ENCODE results near the gene TEX52.

TEX52 gene

GRCh38 chr12:2856051-2856450 is 788 bp downstream of the TEX52 start:
- TF ChIP-seq POLR2A (IDR thresholded peaks at IDR 0.05; ENCODE audit: low read length) (no peak), GATA1 (IDR thresholded peaks at IDR 0.05; ENCODE audit: low read depth, low read length) (no peak)
- DNase-seq: peak in 1 of 2 experiments; percentile 24

GRCh38 chr12:2855546-2855945 is 1.3 kb downstream of the TEX52 start:
- DNase-seq: no peak
- TF ChIP-seq POLR2A (IDR thresholded peaks at IDR 0.05; ENCODE audit: low read length) (no peak), GATA1 (IDR thresholded peaks at IDR 0.05; ENCODE audit: low read depth, low read length) (no peak)

DNA sequence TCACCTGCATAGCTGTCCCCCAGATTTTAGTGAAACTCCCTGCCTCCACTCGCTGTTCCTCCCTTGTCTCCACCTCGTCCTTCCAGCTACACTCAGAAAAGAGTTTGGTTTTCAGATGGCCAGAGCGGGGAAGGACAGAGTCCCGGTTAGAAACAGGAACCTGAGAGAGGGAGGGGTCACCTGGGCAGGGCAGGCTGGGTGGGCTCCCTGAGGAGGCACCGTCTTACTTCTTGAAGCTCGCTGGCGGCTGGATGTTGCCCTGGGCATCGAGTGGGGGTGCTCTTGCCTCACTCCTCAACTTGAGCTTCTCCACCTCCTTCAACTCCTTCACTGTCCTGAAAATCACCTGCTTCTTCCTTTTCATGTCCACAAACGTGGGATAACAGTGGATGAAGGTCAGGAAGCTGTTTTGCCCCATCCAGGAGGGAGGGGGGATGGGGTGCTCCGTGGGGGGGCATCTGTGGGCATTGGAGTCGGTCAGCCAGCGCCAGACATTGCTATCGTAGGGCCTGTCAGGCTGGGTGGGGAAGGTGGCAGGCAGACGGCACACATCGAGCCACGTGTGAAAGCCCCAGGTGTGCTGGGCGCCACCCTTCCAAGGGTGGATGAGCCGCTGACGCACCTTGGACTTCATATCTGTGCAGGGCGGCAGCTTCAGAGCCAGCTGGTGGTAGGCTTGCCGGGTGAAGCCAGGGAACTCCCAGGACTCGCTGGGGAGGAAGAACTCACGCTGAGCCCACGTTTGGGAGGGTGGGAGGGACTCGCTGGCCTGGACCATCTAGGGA is 2.0 kb downstream of the TEX52 start:
- TF ChIP-seq POLR2A (IDR thresholded peaks at IDR 0.05; ENCODE audit: low read length): no peak
- no peak for TF ChIP-seq GATA1 (IDR thresholded peaks at IDR 0.05; ENCODE audit: low read depth, low read length)
- DNase-seq: no peak

DNA sequence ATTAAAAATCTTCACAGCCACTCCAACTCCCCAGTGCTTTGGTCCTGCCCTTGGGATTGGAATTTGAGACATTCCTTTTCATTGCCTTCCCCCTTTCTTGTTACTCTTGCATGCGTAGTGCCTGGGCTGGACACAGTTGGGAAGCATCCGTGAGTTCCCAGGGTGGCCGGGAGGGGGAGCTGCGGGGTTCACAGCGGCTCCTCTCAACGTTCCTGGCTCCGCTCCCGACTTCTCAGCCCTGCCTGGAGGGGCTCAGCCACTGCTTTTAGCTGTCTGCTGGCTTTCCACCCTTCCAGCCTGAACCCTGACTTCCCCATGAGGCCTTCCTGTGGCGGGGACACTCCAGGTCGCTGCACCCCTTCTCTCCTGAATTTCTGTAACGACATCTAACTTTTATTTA is 3.2 kb downstream of the TEX52 start:
- peak; percentile 58 to 79 for DNase-seq
- TF ChIP-seq GATA1 (IDR thresholded peaks at IDR 0.05; ENCODE audit: low read depth, low read length) (no peak), POLR2A (IDR thresholded peaks at IDR 0.05; ENCODE audit: low read length) (no peak)

DNA sequence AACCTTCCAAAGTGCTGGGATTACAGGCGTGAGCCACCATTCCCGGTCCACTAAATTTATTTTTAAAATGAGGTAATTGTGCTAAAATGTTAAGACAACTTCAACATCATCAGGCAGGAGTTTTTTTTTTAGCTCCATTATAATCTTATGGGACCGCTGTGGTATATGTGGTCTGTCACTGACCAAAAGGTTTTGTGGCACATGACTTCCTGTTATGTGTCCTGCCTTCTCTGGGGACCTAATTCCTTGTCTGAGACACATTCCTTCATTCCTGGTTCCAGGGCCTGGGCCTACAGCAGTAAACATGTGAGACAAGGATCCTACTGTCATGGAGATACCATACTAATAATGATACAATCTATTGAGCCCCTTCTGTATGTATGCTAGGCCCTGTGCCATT is 4.9 kb downstream of the TEX52 start:
- no peak for TF ChIP-seq POLR2A (IDR thresholded peaks at IDR 0.05; ENCODE audit: low read length)
- TF ChIP-seq GATA1 (IDR thresholded peaks at IDR 0.05; ENCODE audit: low read depth, low read length): no peak
- DNase-seq: no peak

GRCh38 chr12:2845280-2845679 is 11.6 kb downstream of the TEX52 start:
- no peak for TF ChIP-seq GATA1 (IDR thresholded peaks at IDR 0.05; ENCODE audit: low read depth, low read length)
- TF ChIP-seq POLR2A (IDR thresholded peaks at IDR 0.05; ENCODE audit: low read length): no peak
- no peak for DNase-seq

GRCh38 chr12:2844786-2845185 is 12.1 kb downstream of the TEX52 start:
- no peak for DNase-seq
- TF ChIP-seq POLR2A (IDR thresholded peaks at IDR 0.05; ENCODE audit: low read length) (no peak), GATA1 (IDR thresholded peaks at IDR 0.05; ENCODE audit: low read depth, low read length) (no peak)

- TF ChIP-seq POLR2A (IDR thresholded peaks at IDR 0.05; ENCODE audit: low read length): no peak
- no peak for TF ChIP-seq GATA1 (IDR thresholded peaks at IDR 0.05; ENCODE audit: low read depth, low read length)
- no peak for DNase-seq
Measured at GRCh38 chr12:2842948-2843347, 13.9 kb downstream of the TEX52 start.

DNA sequence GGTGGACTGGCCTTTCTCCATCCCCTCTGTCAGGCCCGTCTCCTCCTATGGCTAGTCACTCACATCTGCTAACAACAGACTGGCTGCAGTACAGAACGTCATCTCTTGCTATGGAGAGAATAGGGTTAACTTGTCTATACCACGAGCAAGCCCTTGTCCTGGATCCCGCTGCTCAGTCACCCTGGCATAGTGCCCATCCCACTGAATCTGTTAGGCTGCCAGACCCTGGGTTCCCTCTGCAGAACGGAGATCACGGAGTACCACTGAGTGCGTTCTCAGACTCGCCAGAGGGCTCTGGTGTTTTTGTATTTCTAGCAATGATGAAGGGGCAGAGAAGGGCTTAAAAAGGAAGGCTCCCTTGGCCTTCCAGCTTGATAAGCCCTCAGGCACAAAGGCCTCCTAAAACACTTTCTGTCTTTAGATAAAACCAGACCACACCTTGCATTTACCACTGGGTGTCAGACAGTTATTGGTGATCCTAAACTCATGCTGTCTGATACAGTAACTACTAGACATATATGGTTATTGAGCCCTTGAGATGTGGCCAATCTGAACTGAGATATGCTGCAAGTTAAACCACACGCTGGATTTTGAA is 15.7 kb downstream of the TEX52 start:
- TF ChIP-seq POLR2A (IDR thresholded peaks at IDR 0.05; ENCODE audit: low read length) (no peak), GATA1 (IDR thresholded peaks at IDR 0.05; ENCODE audit: low read depth, low read length) (no peak)
- DNase-seq: peak; percentile 55 to 80

- TF ChIP-seq POLR2A (IDR thresholded peaks at IDR 0.05; ENCODE audit: low read length) (no peak), GATA1 (IDR thresholded peaks at IDR 0.05; ENCODE audit: low read depth, low read length) (no peak)
- DNase-seq: no peak
Measured at GRCh38 chr12:2836574-2836973, 20.3 kb downstream of the TEX52 start.

GRCh38 chr12:2835691-2836403 is 21.0 kb downstream of the TEX52 start:
- TF ChIP-seq GATA1 (IDR thresholded peaks at IDR 0.05; ENCODE audit: low read depth, low read length) (no peak), POLR2A (IDR thresholded peaks at IDR 0.05; ENCODE audit: low read length) (no peak)
- DNase-seq: no peak

DNA sequence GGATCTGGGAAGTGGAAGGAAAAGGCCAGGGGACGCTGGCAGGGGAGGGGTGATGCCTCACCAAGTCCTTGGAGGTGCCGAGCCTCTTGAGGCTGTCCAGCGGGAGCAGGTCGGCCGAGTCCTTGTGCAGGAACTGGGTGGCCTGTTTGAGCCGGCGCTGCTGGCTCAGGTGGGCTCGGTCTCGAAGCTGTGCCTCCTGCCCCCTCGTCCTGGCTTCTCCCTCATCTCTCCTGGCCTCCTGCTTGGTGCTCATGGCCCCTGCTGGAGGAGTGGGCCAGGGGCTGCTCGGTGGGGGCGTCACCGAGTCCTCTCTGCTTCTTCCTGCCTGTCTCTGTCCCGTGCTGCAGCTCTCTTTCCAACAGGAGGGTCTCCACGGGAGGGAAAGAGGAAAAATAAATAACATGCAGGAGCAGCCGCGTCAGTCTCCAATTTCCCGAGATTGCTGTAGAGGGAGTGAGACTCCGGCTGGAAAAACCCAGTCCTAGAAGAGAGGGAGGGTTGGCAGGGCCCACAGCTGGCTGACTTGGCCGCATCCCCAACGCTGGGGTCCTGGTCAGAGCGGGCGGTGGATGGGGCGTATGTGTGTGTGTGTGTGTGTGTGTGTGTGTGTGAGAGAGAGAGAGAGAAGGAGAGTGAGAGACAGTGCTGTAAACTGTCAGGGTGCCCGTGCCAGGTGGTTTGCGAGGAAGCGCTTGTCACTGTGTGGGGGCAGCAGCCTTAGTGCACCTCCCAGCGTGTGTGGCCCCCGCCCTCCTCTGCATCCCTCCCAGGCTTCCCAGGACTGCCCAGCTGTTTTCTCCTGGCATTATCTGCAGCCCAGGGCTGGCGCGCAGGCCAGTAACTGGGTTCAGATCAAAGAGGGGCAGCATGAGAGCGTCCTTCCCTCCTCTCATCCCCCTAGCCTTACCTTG is 22.0 kb downstream of the TEX52 start, which contains the start of gene NRIP2:
Gene NRIP2, minus strand, starts transcription at position 455 of the 911 bp plus-strand sequence. Its CDS starts 52 bp downstream, at position 403.
- TF ChIP-seq POLR2A (IDR thresholded peaks at IDR 0.05; ENCODE audit: low read length): no peak
- TF ChIP-seq GATA1 (IDR thresholded peaks at IDR 0.05; ENCODE audit: low read depth, low read length): no peak
- no peak for DNase-seq

- DNase-seq: no peak
- TF ChIP-seq GATA1 (IDR thresholded peaks at IDR 0.05; ENCODE audit: low read depth, low read length) (no peak), POLR2A (IDR thresholded peaks at IDR 0.05; ENCODE audit: low read length) (no peak)
Measured at GRCh38 chr12:2833810-2834209, 23.0 kb downstream of the TEX52 start.

Data from erythroblast (primary cell).